Epithelial cell of esophagus (primary cell): ENCODE results near the gene DCAF17.
"Not testable (repeated sequence)": the region's sequence is repeated elsewhere in the genome, so short reads cannot be mapped to it uniquely, and the experiment has no call there.

ENCODE experiments used
- DNase-seq: peaks from one replicate; pipeline ENCODE4 v3.0.0; 2010; ENCODE audit warnings: low read depth
- H3K4me3 ChIP-seq: 2 replicates; pipeline ENCODE4 v1.5.1; 2011; ENCODE audit warnings: mild to moderate bottlenecking, low read length, control low read depth
- TF ChIP-seq, protein P1 (sequence below): IDR thresholded peaks from 2 replicates; pipeline ENCODE4 v1.5.1; 2011; ENCODE audit warnings: low read depth, mild to moderate bottlenecking, low read length, control low read depth, inconsistent platforms; ENCODE audit not compliant: insufficient read depth; ENCODE audit errors: missing control alignments

DCAF17 gene

GRCh38 chr2:171530378-171530777 lies 96.4 kb downstream of the DCAF17 start:
- H3K4me3 ChIP-seq = no peak overlapping the region
- TF ChIP-seq, protein P1, sequence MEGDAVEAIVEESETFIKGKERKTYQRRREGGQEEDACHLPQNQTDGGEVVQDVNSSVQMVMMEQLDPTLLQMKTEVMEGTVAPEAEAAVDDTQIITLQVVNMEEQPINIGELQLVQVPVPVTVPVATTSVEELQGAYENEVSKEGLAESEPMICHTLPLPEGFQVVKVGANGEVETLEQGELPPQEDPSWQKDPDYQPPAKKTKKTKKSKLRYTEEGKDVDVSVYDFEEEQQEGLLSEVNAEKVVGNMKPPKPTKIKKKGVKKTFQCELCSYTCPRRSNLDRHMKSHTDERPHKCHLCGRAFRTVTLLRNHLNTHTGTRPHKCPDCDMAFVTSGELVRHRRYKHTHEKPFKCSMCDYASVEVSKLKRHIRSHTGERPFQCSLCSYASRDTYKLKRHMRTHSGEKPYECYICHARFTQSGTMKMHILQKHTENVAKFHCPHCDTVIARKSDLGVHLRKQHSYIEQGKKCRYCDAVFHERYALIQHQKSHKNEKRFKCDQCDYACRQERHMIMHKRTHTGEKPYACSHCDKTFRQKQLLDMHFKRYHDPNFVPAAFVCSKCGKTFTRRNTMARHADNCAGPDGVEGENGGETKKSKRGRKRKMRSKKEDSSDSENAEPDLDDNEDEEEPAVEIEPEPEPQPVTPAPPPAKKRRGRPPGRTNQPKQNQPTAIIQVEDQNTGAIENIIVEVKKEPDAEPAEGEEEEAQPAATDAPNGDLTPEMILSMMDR = no peak
- DNase-seq = no peak

DNA sequence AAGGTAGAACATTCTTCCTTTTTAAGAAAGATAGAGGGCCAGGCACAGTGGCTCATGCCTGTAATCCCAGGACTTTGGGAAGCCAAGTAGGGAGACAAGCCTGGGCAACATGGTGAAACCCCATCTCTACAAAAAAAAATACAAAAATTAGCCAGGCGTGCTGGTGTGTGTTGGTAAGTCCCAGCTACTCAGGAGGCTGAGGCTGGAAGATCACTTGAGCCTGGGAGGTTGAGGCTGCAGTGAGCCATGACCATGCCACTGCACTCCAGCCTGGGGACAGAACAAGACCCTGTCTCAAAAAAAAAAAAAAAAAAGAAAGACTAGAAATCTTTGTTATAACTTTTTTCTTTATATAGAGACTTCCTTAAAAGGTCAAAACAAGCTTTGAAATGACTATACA lies 96.8 kb downstream of the DCAF17 start:
- DNase-seq, H3K4me3 ChIP-seq: not testable (repeated sequence)

GRCh38 chr2:171531291-171531690 lies 97.3 kb downstream of the DCAF17 start:
- peak; percentile 22 for DNase-seq
- no peak overlapping the region for H3K4me3 ChIP-seq

DNA sequence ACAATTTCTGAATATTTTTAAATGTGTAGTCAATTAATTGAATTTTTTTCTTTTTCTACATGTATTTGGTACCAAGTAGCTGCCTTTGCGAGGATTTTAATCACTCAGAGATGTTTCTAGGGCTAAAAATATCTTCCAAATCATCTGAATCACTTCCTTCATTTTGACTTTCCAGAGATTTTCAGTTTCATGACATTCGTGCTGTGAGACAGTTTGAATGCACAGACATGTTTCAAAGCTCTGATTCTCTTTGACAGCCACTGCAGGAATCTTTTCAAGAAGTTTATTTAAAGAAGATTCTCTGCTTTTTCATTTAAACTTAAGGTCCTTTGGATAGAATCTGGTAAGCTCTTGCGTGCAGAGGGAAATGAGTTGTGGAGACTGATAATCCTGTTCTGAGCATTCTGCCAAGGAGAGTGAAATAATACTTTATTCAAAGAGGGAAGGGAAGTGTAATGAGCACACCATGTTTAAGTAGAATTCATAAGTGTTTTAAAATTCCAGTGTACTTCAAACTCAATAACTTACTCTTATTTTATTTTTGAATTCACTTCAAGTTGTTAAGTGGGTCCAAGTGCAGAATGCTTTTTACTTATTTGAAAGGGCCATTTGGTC lies 97.9 kb downstream of the DCAF17 start:
- TF ChIP-seq, protein P1 = no peak
- no peak overlapping the region for H3K4me3 ChIP-seq
- no peak for DNase-seq

More at GRCh38 chr2:171531291-171531690, 97.3 kb downstream of the DCAF17 start:
- TF ChIP-seq, protein P1 = no peak

GRCh38 chr2:171533331-171533730 lies 99.3 kb downstream of the DCAF17 start:
- TF ChIP-seq, protein P1 = no peak
- DNase-seq = no peak
- H3K4me3 ChIP-seq = no peak overlapping the region
